GM18951 (cell line): ENCODE data around the gene RAP1GDS1.
"Not testable (repeated sequence)": the region's sequence is repeated elsewhere in the genome, so short reads cannot be mapped to it uniquely, and the experiment has no call there.

Experiments used
- POLR2A ChIP-seq: IDR thresholded peaks from 4 replicates; pipeline ENCODE4 v1.6.1; 2011; ENCODE audit warnings: mild to moderate bottlenecking; ENCODE audit not compliant: insufficient read length, insufficient read depth; ENCODE audit errors: extremely low read depth
- in situ Hi-C: fragments of 300-500 bp; cut with MboI; formaldehyde crosslinking; loops from one replicate; pipeline ENCODE4 v1.12.0; 2022; ENCODE audit warnings: low sequenced_read_pairs, mixed read lengths, inconsistent platforms; ENCODE audit not compliant: unreplicated experiment

The RAP1GDS1 gene

DNA sequence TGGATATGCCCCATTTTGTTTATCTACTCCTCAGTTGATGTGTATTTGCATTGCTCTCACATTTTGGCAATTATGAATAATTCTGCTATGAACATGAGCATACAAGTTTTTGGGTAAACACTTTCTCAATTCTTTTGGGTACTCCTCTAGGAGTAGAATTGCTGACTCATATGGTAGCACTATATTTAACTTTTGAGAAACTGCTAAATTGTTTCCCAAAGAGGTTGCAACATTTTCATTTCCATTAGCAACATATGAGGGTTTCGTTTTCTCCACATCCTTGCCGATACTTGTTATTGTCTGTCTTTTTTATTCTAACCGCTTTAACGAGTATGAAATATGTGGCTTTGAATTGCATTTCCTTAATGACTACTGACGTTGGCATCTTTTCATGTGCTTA is 211.9 kb downstream of the RAP1GDS1 start:
- no peak for TF ChIP-seq POLR2A
- in situ Hi-C loops = no loop called here

DNA sequence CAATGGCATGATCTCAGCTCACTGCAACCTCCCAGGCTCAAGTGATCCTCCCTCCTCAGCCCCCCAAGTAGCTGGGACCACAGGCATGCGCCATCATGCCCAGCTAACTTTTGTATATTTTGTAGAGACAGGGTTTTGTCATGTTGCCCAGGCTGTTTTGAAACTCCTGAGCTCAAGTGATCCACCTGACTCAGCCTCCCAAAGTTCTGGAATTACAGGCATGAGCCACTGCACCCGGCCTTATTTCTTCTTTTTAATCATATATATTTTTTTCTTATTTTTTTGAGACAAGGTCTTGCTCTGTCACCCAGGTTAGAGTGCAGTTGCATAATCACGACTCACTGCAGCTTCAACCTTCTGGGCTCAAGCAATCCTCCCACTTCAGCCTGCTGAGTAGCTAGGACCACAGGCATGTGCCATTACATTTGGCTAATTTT is 213.2 kb downstream of the RAP1GDS1 start:
- in situ Hi-C loops = no loop called here
- TF ChIP-seq POLR2A = no peak

DNA sequence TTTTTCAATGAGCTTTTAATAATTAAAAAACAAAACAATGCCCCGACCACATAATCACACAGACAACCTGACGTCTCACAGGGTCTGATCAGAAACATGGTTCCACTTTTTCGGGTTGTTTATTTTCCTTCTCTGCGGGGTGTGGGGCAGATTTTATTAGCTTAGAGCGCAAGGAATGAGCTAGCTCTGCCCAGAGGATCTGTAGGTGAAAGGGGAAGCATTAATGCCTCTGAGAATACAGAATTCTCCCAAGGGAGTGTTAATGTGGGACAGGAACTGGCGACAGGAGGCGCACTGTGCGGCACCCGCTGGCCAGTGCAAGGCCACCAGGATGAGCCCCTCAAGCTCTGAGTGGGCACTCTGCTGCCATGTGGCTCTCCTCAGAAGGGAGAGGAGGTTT is 215.7 kb downstream of the RAP1GDS1 start:
- no peak for TF ChIP-seq POLR2A
- in situ Hi-C loops = no loop called here

DNA sequence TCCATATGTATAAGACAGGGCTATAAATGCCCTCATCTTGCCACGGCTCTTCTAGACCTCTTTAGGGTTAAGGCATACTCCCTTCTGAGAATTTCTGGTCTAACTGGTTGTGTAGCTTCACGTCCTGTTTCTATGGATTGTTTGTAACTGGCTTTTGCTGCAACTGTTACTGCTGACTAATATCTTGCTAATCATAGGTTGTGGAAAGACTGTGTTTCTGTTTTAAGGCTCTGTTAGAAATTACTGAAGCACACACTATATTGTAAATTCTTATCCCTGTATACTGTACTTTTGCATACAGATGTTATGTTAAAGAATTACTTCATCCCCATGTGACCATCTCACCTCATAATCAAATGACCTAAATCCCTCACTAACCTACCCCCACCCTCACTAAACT is 218.4 kb downstream of the RAP1GDS1 start:
- in situ Hi-C loops = not testable (repeated sequence)

DNA sequence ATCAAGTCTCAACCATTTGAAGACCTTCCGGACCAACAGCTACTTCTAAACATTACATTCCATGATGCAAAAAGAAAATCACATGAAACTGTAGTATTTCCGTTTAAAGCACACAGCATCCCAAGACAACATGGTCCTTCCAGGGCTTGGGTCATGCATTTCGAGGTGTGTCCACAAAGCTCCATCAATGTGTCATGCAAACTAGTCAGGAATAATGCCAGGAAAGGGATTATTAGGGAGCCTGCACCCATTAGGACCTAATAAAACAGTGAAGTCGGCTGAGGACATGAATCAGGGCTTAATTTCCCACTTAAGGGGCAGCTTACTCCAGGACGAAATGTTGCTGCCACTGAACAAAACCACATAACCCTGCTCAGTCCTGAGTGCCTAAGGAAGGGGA is 219.4 kb downstream of the RAP1GDS1 start:
- in situ Hi-C loops = no loop called here
- TF ChIP-seq POLR2A = no peak

DNA sequence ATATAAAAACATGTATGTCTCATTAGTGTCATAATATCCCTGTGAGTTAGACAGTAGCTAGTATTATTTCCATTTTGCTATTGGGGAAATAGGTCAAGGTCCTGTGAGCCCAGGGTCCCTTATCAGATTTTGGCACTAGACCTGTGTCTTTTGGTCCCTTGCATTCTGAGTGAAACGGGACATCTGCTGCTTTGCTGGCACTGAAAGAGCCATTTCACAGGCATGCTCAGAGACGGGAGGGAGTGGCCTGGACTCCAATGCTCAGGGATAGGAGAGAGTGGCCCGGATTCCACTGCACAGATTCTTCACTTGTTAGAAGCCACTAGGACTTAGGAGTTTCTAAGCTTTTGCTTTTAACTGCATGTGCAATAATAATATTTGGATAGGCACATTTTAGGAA is 220.0 kb downstream of the RAP1GDS1 start:
- in situ Hi-C loops = no loop called here
- TF ChIP-seq POLR2A = no peak

DNA sequence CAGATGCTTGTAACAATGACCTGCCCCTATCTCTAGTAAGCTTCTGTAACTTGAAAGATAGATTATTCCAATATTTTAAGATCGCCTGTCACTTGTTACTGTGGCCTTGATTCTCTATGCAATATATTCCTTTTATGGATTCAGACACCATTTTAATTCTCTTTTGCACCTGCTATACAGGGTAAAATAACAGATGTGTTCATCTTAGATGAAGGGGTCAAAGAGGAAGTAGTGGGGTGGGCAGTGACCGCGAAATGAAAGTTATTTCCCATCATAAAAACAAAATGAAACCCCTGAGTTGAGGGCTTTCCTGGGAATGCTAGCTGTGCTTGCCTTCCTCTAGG is 221.3 kb downstream of the RAP1GDS1 start:
- in situ Hi-C loops = no loop called here
- no peak for TF ChIP-seq POLR2A

DNA sequence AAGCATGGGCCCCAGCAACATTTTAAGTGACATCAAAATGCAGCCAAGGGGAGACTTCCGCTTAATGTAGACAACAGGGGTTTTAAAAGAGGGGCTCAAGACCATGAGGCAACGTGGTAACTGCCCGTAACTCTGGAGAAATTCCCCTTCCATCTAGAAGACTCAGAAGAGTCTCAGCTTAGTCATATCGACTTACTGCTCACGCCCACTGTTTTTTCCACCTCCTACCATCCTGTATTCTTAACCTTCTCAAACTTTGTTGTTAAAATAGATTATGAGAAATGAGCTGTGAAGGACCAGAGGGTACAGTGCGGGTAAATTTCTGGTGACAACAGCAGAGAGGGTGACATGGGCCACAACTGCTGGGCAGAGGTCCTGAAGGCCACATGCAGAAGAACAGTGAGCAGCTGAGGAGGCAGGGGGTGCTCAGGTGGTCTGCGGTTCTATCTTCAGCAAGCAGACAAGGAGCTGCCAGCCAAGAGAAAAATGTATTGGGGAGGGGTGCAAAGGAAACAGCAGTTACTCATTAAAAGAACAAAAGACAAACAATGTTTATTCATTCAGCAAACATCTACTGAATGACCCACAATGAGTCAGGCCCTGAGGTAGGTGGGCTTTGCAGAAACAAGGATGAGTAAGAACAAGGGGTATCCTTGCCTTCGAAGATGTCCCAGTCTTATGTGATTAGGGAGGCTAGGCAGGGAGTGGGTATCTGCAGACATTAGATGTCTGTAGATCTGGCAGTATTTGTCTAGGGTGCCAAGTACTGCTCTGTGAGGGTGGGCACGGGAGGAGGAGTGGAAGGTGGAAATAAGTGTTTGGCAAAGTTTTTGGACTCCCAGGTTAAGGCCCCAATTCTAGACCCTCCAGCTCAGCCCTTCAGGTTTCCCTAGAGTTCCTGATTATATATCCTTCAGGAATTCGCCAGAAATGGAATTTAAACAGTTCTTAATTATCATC is 221.9 kb downstream of the RAP1GDS1 start:
- in situ Hi-C loops = no loop called here
- no peak for TF ChIP-seq POLR2A

DNA sequence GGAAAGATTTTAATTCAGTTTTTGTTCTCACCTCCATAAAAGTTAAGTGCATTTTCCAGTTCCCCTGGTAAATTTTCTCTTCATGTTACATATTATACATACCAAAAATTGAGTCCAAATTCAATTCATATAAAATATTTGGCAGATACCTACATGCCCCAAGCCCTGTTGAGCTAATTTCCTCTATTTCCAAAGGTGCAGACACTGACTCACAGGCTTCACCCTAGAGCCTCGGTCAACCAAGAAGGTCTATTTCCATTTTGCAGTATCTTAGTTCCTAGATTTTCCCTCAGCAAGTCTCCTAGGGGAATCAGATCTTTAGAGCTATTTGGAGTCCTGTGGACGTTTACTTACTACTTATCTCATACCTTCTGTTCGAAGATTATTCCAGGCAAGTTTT is 222.8 kb downstream of the RAP1GDS1 start:
- in situ Hi-C loops = no loop called here

DNA sequence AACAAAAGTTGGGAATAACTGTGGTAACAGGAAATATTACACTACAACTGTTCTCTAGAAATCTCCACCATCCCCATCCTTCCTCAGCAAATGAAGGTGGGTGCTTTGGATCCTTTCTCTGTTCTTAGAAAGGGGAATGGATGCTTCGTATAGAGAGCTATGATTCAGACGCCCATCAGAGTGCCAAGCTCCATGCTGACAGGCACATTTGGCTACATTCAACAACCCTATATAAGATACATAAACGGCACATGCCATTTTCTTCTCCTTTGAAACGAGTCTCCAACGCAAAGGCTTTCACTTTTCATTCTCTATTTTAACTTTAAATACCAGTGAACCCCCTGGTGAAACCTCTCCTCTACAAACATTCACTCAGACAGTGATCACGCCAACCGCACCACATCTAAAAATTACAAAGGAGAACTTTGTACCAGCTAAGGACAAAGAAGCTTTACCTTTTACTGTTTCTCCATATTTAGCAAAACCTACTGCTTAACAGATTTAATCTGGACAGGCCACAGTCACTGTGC is 224.7 kb downstream of the RAP1GDS1 start:
- in situ Hi-C loops = no loop called here

More for the DNA sequence above, 222.8 kb downstream of the RAP1GDS1 start:
- no peak for TF ChIP-seq POLR2A

DNA sequence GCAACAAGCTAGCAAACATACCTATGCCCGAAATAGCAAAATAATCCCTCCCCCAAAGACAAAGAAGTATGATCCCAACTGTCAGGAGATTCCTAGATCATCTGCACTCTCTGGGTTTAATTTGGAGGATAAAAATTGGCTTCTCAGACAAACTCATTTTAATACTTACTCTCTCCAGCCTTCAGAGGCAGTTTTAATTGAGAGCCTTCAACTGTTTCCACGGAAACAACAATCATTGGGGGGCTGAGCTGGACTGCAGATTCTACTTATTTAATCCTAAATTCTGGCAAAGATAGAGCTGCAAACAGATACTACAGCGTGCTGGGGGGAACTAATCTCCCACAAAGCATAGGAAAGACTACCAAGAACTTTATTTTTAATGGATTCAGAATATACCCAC is 229.1 kb downstream of the RAP1GDS1 start:
- in situ Hi-C loops = no loop called here
- no peak for TF ChIP-seq POLR2A

More for the DNA sequence above, 224.7 kb downstream of the RAP1GDS1 start:
- no peak for TF ChIP-seq POLR2A

DNA sequence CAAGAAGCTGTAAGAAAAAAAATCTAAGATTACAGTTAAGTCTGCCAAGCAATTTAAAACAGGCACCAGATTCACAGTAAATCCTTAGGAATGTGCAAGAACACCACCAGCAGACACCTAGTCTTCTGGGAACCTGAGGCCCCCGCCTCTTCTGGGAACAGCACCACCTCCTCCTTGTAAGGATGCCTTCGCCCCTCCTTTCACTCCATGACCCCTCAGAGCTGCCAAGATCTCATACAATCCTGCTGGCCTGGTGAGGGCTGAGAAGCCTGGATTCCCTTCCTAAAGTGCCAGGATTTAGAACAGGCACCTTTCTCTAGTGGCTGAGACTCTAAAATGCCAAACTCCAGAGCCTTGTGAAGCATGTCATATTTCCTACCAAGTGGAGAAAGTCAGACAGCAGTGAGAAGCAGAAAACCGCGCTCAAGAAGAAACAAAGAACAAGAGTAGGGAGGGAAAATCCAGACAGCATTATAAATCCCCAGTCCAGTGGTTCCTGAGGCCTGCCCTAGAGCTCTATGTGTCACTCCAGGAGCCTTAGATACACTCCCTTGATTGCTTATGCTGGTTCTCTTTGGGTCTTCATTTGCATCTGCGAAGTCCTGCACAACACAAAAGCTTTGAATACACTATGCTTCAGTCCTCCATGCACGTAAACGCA is 230.8 kb downstream of the RAP1GDS1 start:
- in situ Hi-C loops = no loop called here

DNA sequence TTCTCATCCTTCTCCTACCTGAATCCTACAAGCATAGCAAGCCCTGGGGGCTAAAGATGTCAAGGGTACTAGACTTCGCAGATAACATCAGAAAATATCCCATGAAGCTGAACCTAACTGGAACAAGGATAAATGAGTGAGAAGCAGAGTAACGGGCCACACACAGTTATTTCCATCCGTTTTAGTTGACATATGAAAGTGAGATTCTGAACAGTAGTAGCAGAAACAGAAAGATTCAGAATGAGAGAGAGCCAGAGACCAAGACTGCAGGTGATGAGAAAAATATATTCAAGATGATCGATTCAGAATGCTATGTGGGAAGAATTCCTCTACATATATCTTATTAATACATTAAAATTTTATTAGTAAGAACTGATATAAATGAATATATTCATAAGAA is 232.1 kb downstream of the RAP1GDS1 start:
- TF ChIP-seq POLR2A = no peak

More for the DNA sequence above, 230.8 kb downstream of the RAP1GDS1 start:
- no peak for TF ChIP-seq POLR2A

More for the DNA sequence above, 232.1 kb downstream of the RAP1GDS1 start:
- in situ Hi-C loops = no loop called here
